Measurements from ENCODE around the gene IL25. TPM values are rescaled to one million over a fixed set of nuclear protein-coding genes. Genes with fewer than 3 reads are reported as not detected.
"Not testable (repeated sequence)": the region's sequence is repeated elsewhere in the genome, so short reads cannot be mapped to it uniquely, and the experiment has no call there.

IL25 gene
- total and polyA plus RNA-seq, 2 of the 4 experiments (the other 2 are of a cell fraction) = not detected

GRCh38 chr14:23324993-23325392 is 47.6 kb upstream of the IL25 start:
- peaks cover 6% of the 10 kb centered on the region; the same call in 1 of the 2 replicates for H3K4me1 ChIP-seq (ENCODE audit: control insufficient read depth, insufficient read depth, low read length)
- ChIA-PET POLR2A (ENCODE audit: unreplicated experiment) (no interaction called here), CTCF (interaction anchor here (0.9 kb wide), 1 partner anchor 139 kb away, joined by 6 read pairs; no protein-coding TSS in a partner anchor)

GRCh38 chr14:23325746-23326145 is 46.9 kb upstream of the IL25 start:
- H3K23ac ChIP-seq (ENCODE audit: low read depth, low read length); H3K4me3 ChIP-seq (ENCODE audit: insufficient read depth, low read depth, low read length); H2AK5ac ChIP-seq (ENCODE audit: low read depth, low read length); H4K91ac ChIP-seq (ENCODE audit: insufficient read depth, low read depth, low read length); H3K9me3 ChIP-seq (ENCODE audit: control insufficient read depth, insufficient read depth, low read length); DNase-seq; H2AK9ac ChIP-seq (replicated peaks; ENCODE audit: low read depth, low read length, poor library complexity); ATAC-seq (ENCODE audit: low read depth); H2BK15ac ChIP-seq (ENCODE audit: low read depth, low read length); H2BK120ac ChIP-seq (ENCODE audit: low read depth, low read length); H2AFZ ChIP-seq (replicated peaks; ENCODE audit: low read length, poor library complexity); H3K27ac ChIP-seq (ENCODE audit: insufficient read depth, low read length); H3K4ac ChIP-seq (ENCODE audit: low read depth, low read length); dilution Hi-C loops (cut with HindIII; ENCODE audit: low sequenced_read_pairs, unreplicated experiment); H3K4me1 ChIP-seq (ENCODE audit: control insufficient read depth, insufficient read depth, low read length); H3K14ac ChIP-seq (replicated peaks; ENCODE audit: low read depth, low read length); H3K18ac ChIP-seq (ENCODE audit: low read depth, low read length); H4K5ac ChIP-seq (ENCODE audit: low read depth, low read length); BruUV-seq (replicated peaks); H3K56ac ChIP-seq (ENCODE audit: extremely low read depth, insufficient read depth, low read length); H3K4me2 ChIP-seq (ENCODE audit: low read depth, low read length); H3K27me3 ChIP-seq (ENCODE audit: control insufficient read depth, insufficient read depth, low read length); H4K8ac ChIP-seq (ENCODE audit: low read depth in 2 of 2, low read length in 2 of 2); intact Hi-C loops (cut with micrococcal nuclease); H3K9me1 ChIP-seq (ENCODE audit: insufficient read depth, low read length); H3K9ac ChIP-seq (ENCODE audit: low read depth, low read length); H2BK20ac ChIP-seq (ENCODE audit: low read depth, low read length); H2BK5ac ChIP-seq (ENCODE audit: low read depth, low read length, poor library complexity, severe bottlenecking): not testable (repeated sequence)
- peaks cover 16% of the 10 kb centered on the region; the same call in 1 of the 2 replicates for H4K20me1 ChIP-seq (ENCODE audit: insufficient read depth, low read length)
- peaks cover 19% of the 10 kb centered on the region for H3K36me3 ChIP-seq (ENCODE audit: control insufficient read depth, insufficient read depth, low read length)
- ChIA-PET CTCF (interaction anchor here (0.6 to 2.4 kb wide), 2 partner anchors 54 to 84 kb away, joined by 3 to 12 read pairs; no protein-coding TSS in a partner anchor), POLR2A (ENCODE audit: unreplicated experiment) (interaction anchor here (0.6 kb wide), 2 partner anchors 21 to 106 kb away, joined by 3 to 4 read pairs; no protein-coding TSS in a partner anchor)
- H3K79me1 ChIP-seq (ENCODE audit: low read depth in 1 of 2, low read length in 2 of 2) = peaks cover 18 to 30% of the 10 kb centered on the region in 2 experiments
- WGBS, 2 experiments (ENCODE audit: extremely low coverage in 2 of 2, insufficient read length in 1 of 2) = no CpG with 5 or more reads among the region's 5 CpGs
- in situ Hi-C loops (cut with MboI; ENCODE audit: low sequenced_read_pairs) = loop anchor here (10.0 kb wide), 2 partner anchors 49 to 229 kb away; partner anchors contain the start of genes CMTM5, IL25, THTPA and ZFHX2

More at GRCh38 chr14:23324993-23325392, 47.6 kb upstream of the IL25 start:
- no peak overlapping the region for H3K4me2 ChIP-seq (ENCODE audit: low read depth, low read length)
- H2BK20ac ChIP-seq (ENCODE audit: low read depth, low read length) = no peak overlapping the region
- H3K56ac ChIP-seq (ENCODE audit: extremely low read depth, insufficient read depth, low read length) = no peak overlapping the region
- H3K9me1 ChIP-seq (ENCODE audit: insufficient read depth, low read length) = no peaks in the 10 kb centered on the region
- H2AK9ac ChIP-seq (replicated peaks; ENCODE audit: low read depth, low read length, poor library complexity) = no peak overlapping the region
- no peak overlapping the region for H4K91ac ChIP-seq (ENCODE audit: insufficient read depth, low read depth, low read length)
- intact Hi-C loops (cut with micrococcal nuclease) (no loop called here), in situ Hi-C loops (cut with MboI; ENCODE audit: low sequenced_read_pairs) (loop anchor here (10.0 to 25.0 kb wide), 5 partner anchors 50 to 1112 kb away; partner anchors contain the start of genes CBLN3, CMTM5, EMC9 and FITM1), dilution Hi-C loops (cut with HindIII; ENCODE audit: low sequenced_read_pairs, unreplicated experiment) (no loop called here)
- DNase-seq (no peak), ATAC-seq (ENCODE audit: low read depth) (no peak)
- H3K4ac ChIP-seq (ENCODE audit: low read depth, low read length) = no peak overlapping the region
- no peak overlapping the region for H2BK15ac ChIP-seq (ENCODE audit: low read depth, low read length)
- no peaks in the 10 kb centered on the region for H3K9me3 ChIP-seq (ENCODE audit: control insufficient read depth, insufficient read depth, low read length)
- H3K23ac ChIP-seq (ENCODE audit: low read depth, low read length) = no peak overlapping the region
- TF ChIP-seq MXI1 (IDR thresholded peaks at IDR 0.05; ENCODE audit: borderline replicate concordance, low read depth, low read length) (no peak), POLR2A (IDR thresholded peaks at IDR 0.05; ENCODE audit: low read depth, low read length) (no peak)
- H2AK5ac ChIP-seq (ENCODE audit: low read depth, low read length) = no peak overlapping the region
- H3K18ac ChIP-seq (ENCODE audit: low read depth, low read length) = no peak overlapping the region
- BruUV-seq (replicated peaks) = no TSS peak
- 100% methylated on average over 1 of the region's 7 CpGs; no CpG with 5 or more reads in 1 of the 2 experiments for WGBS, 2 experiments (ENCODE audit: extremely low coverage in 2 of 2, insufficient read length in 1 of 2)
- no peak overlapping the region for H3K14ac ChIP-seq (replicated peaks; ENCODE audit: low read depth, low read length)
- H3K79me1 ChIP-seq (ENCODE audit: low read depth in 1 of 2, low read length in 2 of 2) = peaks cover 18 to 36% of the 10 kb centered on the region in 2 experiments
- peaks cover 16% of the 10 kb centered on the region; the same call in 1 of the 2 replicates for H4K20me1 ChIP-seq (ENCODE audit: insufficient read depth, low read length)
- H3K4me3 ChIP-seq (ENCODE audit: insufficient read depth, low read depth, low read length) = no peak overlapping the region
- H3K9ac ChIP-seq (ENCODE audit: low read depth, low read length) = no peak overlapping the region
- peaks cover 25% of the 10 kb centered on the region for H3K36me3 ChIP-seq (ENCODE audit: control insufficient read depth, insufficient read depth, low read length)
- no peak overlapping the region for H4K5ac ChIP-seq (ENCODE audit: low read depth, low read length)
- H3K27ac ChIP-seq (ENCODE audit: insufficient read depth, low read length) = no peak overlapping the region
- H4K8ac ChIP-seq (ENCODE audit: low read depth in 2 of 2, low read length in 2 of 2) = no peak overlapping the region
- no peak overlapping the region for H2BK5ac ChIP-seq (ENCODE audit: low read depth, low read length, poor library complexity, severe bottlenecking)
- no peak overlapping the region for H2BK120ac ChIP-seq (ENCODE audit: low read depth, low read length)
- H2AFZ ChIP-seq (replicated peaks; ENCODE audit: low read length, poor library complexity) = no peak overlapping the region
- no peaks in the 10 kb centered on the region for H3K27me3 ChIP-seq (ENCODE audit: control insufficient read depth, insufficient read depth, low read length)
